GM19455 (cell line): ENCODE measurements around the gene CUL2.

Experiments
- ATAC-seq: cut with Tn5 transposase; IDR thresholded peaks from one replicate; pipeline ENCODE4 v1.9.1; 2021; ENCODE audit not compliant: unreplicated experiment

CUL2 gene

DNA sequence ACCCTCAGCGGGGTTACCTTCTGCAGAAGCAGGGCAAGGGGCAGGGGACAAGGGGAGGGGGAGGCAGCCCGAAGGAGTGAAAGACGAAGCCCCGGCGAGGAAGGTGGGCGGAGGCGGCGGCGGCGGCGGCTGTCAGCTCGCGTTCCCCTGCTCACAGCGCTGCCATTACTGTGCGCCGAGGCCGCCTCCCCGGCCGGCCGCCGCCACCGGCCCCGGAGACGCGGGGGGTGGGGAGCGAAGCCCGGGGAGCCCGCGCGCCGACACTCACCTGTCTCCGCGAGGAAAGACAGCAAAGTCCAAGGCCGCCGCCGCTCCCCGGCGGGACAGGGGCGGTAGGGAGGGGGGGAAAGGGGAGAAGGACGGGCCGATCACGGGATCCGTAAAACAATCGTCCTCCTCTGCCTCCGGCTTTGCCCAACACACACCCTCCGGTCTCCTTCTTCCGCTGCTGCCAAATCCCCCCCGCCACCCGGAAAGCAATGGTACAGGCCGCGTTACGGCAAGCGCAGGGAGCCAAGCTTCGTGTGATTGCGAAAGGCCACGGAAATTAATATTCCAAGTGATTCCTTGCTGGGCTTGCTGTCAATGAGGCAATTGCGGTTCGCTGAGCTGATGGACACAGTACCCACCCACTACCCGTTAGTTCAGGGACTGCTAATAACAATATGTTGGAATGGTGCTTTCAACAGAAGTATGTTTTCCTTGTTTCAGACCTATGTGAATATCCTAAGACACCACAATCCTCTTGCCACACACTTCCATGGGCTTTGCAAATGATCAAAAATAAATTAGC lies at the start of gene CUL2:
Gene CUL2, minus strand, starts transcription at position 180 of the 793 bp plus-strand sequence. CDS start 19,024 bp downstream, outside the sequence.
- ATAC-seq = peak; percentile 96

DNA sequence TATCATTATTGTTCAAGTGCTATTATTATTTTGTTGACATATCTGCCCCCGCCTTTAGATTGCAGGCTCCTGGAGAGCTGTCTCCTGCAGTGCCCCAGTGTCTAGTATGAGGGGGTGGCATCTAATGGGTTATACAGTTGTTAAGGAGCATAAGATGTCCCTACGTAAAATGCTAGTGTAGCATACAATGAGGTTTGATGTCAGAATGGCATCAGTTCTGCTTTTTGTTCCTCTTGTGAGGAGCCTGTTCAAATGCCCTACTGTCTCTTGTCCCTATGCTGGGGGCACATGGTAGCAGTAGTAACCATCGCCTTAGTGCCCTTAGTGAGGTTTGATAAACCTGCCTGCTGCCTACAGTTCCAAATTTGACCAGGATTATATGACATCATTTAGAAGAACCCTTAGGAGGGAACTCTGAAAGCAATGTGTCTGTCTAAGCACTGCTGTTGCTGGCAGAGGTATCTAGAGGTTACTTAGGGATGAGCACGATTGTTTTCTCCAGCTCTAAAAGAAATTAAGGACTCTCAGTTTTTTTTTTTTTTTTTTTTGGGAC lies 46.2 kb upstream of the CUL2 start:
- peak; percentile 52 for ATAC-seq

GRCh38 chr10:35135861-35136260 lies 45.7 kb upstream of the CUL2 start:
- ATAC-seq = no peak

DNA sequence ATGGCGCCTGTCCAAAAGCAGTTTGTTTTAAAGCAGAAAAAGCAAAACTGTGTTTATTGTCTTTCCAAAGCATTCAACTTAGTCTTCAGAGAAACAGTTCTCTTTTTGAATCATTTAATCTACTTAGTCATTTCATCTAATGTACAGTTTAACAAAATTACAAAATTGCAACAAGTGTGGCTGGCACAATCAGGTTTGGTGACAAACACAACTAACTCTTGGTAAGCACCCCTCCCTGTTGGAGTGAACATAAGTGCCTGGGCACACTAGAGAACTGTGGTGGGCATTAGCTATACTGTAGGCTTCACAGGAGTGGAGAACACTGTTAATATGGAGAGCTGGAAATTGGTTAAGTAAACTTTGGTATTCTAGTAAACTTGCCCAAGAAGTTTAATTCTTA lies 43.4 kb upstream of the CUL2 start:
- ATAC-seq = no peak

DNA sequence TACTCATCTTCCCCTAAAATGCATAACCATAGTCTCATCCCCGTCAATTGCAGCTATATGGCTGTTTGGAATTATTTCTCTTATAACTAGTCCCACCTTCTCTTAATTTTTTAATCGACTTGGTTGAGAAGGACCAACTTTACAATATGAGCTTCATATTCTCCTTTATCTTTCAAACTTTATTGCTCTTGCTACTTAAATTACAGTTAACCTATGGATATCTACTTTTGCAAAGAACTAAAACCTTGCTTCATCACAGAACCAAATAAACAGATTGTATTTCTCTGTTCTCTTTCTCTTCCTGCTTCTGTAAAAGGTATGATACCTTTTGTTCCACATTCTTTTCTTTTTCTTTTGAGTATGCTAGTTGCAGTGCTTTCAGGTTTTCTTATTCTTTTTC lies 42.6 kb upstream of the CUL2 start:
- no peak for ATAC-seq

GRCh38 chr10:35130663-35131062 lies 40.5 kb upstream of the CUL2 start:
- no peak for ATAC-seq

DNA sequence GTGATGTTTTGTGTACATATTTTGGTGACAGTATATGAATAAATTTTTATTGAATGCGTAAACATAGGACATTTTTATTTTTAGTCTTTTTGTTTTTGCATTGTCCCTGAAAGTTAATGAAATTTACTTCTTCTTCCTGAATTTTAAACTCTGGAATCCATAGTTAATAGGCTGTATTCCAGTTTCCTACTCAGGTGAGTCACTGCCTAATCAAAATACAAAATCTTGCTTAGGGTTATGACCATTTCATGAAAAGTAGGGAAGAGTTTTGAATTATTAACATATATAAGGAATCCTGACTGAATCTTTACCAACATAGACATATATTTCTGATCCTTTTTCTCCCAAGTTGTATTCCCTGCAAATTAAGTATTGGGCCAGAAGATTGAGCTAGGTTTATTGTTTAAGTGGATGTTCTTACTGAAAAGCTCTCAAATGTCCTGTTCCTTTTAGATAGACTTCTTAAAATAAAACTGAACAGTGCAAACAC lies 39.1 kb upstream of the CUL2 start:
- ATAC-seq = no peak

DNA sequence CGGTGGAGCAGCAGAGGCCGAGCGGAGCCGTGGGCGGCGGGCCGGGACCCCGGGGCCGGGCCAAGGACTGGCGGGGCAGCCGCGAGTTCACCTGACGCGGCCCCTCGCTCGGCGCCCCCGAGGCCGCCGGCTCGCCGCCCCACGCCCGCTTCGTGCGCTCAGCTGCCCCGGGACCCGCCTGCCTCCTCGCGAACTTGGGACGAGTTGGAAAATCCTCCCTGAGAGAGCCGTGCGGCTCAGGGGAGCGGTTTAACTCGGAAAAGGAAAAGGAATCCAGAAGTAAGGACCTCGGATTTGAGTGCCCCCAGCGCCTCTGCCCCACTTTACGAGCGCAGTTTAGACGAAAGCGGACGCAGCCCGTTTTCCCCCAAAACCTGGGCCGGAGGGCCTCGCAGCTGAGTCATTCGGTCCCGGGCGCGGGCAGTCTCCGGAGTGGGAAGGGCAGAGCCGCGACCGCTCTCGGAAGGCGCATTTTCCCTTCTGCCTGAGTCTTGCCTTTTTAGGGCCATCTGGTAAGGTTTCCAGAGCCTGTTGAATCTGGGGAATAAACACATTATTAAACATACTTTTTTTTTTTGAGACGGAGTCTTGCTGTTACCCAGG lies 37.2 kb upstream of the CUL2 start:
- ATAC-seq = no peak

- ATAC-seq = peak; percentile 80
Observed at GRCh38 chr10:35126530-35127288, 36.6 kb upstream of the CUL2 start, which contains the start of gene CREM. Gene CREM, plus strand, starts transcription at chr10:35126846. Its CDS starts 10,990 bp downstream, at chr10:35137836.

DNA sequence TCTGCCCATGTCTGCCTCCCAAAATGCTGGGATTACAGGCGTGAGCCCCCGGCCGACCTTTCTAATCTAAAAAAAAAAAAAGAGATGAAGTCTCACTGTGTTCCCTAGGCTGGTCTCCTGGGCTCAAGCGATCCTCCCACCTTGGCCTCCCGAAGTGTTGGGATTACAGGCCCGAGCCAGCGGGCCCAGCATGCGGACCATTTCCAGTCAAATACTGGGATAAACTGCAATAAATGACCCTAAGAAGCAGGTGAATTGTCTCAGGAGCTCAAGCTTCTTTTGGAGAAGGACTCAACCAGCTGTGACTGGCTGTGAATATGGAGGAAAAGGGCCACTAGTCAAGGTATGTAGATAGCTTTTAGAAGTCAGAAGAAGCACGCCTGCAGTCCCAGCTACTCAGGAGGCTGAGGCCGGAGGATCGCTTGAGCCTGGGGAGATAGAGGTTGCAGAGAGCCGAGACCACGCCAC lies 36.0 kb upstream of the CUL2 start:
- ATAC-seq = no peak

- ATAC-seq = no peak
Observed at GRCh38 chr10:35124540-35124939, 34.4 kb upstream of the CUL2 start.

DNA sequence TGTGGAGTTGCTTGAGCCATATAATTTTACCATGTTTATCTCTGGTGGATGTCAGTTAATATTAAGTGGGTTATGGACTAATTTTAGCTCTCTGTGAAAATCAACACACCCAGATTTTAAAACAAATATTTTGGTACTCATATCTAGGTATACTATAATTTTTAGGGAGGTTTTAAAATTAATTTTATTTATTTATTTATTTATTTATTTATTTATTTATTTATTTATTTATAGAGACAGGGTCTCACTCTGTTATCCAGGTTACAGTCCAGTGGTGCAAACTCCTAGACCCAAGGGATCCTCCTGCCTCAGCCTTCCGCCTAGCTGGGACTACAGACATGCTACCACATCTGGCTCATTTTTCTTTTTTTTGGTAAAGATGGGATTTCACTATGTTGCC lies 29.2 kb upstream of the CUL2 start:
- ATAC-seq = no peak

DNA sequence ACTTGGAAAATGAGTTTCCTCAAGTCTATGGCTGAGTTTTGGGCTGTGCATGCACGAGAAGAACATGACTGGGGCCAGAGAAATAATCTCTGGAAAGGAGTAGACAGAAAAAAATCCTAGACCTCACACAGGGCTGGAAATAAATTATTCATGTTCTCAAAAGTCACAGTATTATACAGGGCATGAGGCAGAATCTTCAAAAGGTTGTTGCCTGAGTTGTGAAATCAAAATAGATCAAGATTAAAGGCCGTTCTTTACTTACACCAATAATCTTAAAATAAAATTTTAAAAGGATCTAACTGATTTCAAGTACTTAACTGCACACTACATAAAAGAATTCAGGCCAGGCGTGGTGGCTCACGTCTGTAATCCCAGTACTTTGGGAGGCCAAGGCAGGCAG lies 22.4 kb upstream of the CUL2 start:
- no peak for ATAC-seq

- no peak for ATAC-seq
Observed at GRCh38 chr10:35103882-35104281, 13.7 kb upstream of the CUL2 start.

GRCh38 chr10:35097510-35097909 lies 7.4 kb upstream of the CUL2 start:
- ATAC-seq = no peak

GRCh38 chr10:35096312-35096711 lies 6.2 kb upstream of the CUL2 start:
- ATAC-seq = no peak

DNA sequence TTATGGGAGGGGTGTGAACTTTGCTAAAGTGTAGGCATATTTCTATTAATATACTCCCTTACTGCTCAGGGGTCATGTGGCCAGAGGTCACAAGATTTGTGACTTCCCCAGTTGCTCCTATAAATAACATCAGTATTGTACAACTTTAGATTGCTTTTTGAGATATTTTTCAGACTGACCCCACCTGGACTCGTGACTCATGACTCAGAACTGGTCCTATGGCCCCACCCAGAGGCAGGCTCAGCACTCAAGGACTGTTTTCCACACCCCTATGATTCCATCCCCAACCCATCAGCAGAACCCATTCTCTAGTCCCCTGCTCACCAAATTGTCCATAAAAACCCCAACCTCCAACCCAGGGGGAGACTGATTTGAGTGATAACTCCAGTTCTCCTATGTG lies 2.7 kb upstream of the CUL2 start:
- ATAC-seq = no peak

- no peak for ATAC-seq
Observed at GRCh38 chr10:35091994-35092790, 2.1 kb upstream of the CUL2 start.

- ATAC-seq = peak; percentile 35
Observed at GRCh38 chr10:35089611-35090161, 455 bp downstream of the CUL2 start.

GRCh38 chr10:35083242-35083641 lies 6.9 kb downstream of the CUL2 start:
- no peak for ATAC-seq
